GM12878 (cell line): ENCODE measurements around the gene BNC2. TPM values are rescaled to one million over a fixed set of nuclear protein-coding genes. Genes with fewer than 3 reads are reported as not detected.

Experiments
- ATAC-seq: fragments of 200-7000 bp; cut with Tn5 transposase; 3 replicates; pipeline ENCODE4 v1.9.1; 2020; ENCODE audit warnings: mild to moderate bottlenecking, moderate library complexity
- BruUV-seq: library from RNA; stranded (reverse); fragments of 400-500 nt; replicated peaks from 2 replicates; lab custom pipeline; 2021; lab: Mats Ljungman, UMichigan
- CTCF ChIA-PET: fragments of 300-600 bp; sonication (Branson Sonifier 250); formaldehyde crosslinking; extraction: SDS; loops from one replicate; lab custom pipeline; 2021; ENCODE audit warnings: inconsistent platforms; lab: Yijun Ruan, JAX
- POLR2A ChIA-PET: fragments of 350-600 bp; formaldehyde crosslinking; extraction: SDS; loops from one replicate; lab custom pipeline; 2021; ENCODE audit warnings: inconsistent platforms; lab: Charles Lee
- RAD21 ChIA-PET: fragments of 300-600 bp; sonication (Branson Sonifier 250); formaldehyde crosslinking; loops from one replicate; lab custom pipeline; 2023; ENCODE audit warnings: antibody characterized with exemption; ENCODE audit not compliant: unreplicated experiment; lab: Charles Lee
- SMC1A ChIA-PET: fragments of 300-600 bp; sonication (Branson Sonifier 250); formaldehyde crosslinking; loops from one replicate; lab custom pipeline; 2023; ENCODE audit not compliant: unreplicated experiment, uncharacterized antibody; lab: Charles Lee
- DNase-seq: peaks from one replicate; pipeline ENCODE4 v3.0.0-alpha.2; 2011; ENCODE audit warnings: low read depth, low spot score
- FAIRE-seq: peaks from 3 replicates; lab custom pipeline; 2011; peaks lifted over from hg19 to GRCh38; lab: Jason Lieb, UNC
- H2AFZ ChIP-seq: 2 replicates; pipeline ENCODE4 v1.6.0; 2011; ENCODE audit warnings: low read depth, low read length, control low read depth; ENCODE audit not compliant: control insufficient read depth
- H3K27ac ChIP-seq: 2 replicates; pipeline ENCODE4 v1.5.1; 2011; ENCODE audit warnings: control low read depth; ENCODE audit not compliant: control insufficient read depth, insufficient read depth
- H3K27me3 ChIP-seq, 2 experiments: replicated peaks in 1 of 2; 2 replicates each; pipeline versions ENCODE4 v1.6.0 to v1.6.1; 2011; ENCODE audit warnings: low read length in 1 of 2; ENCODE audit not compliant: control insufficient read depth in 2 of 2, insufficient read depth in 2 of 2
- H3K36me3 ChIP-seq, 2 experiments: 2 replicates each; pipeline ENCODE4 v1.5.1; 2011; ENCODE audit warnings: low read length in 1 of 2; ENCODE audit not compliant: control insufficient read depth in 2 of 2, insufficient read depth in 2 of 2
- H3K4me1 ChIP-seq: 2 replicates; pipeline ENCODE4 v1.6.1; 2011; ENCODE audit warnings: mild to moderate bottlenecking, low read length, moderate library complexity, mixed read lengths; ENCODE audit not compliant: control insufficient read depth, insufficient read depth
- H3K4me2 ChIP-seq: 2 replicates; pipeline ENCODE4 v1.6.0; 2011; ENCODE audit warnings: control low read depth; ENCODE audit not compliant: control insufficient read depth, insufficient read depth
- H3K4me3 ChIP-seq: fragments of 200-600 bp; sonication (generic); 2 replicates; pipeline ENCODE4 v1.5.1; 2016
- H3K79me2 ChIP-seq: 2 replicates; pipeline ENCODE4 v1.6.0; 2011; ENCODE audit warnings: low read length; ENCODE audit not compliant: control insufficient read depth, insufficient read depth
- H3K9ac ChIP-seq: 2 replicates; pipeline ENCODE4 v1.8.0; 2011; ENCODE audit warnings: low read length, control low read depth, mixed read lengths; ENCODE audit not compliant: control insufficient read depth, insufficient read depth
- H3K9me3 ChIP-seq: replicated peaks from 3 replicates; pipeline ENCODE4 v1.5.1; 2011; ENCODE audit warnings: mild to moderate bottlenecking, low read length; ENCODE audit not compliant: control insufficient read depth, insufficient read depth
- H4K20me1 ChIP-seq: 2 replicates; pipeline ENCODE4 v1.6.0; 2011; ENCODE audit not compliant: control insufficient read depth, insufficient read depth
- CUX1 ChIP-seq: IDR thresholded peaks from 2 replicates; pipeline ENCODE4 v1.6.1; 2012; ENCODE audit warnings: improper control_type of control experiment, low read depth, low read length; ENCODE audit not compliant: insufficient replicate concordance
- FOXK2 ChIP-seq: fragments of 450-650 bp; IDR thresholded peaks from 2 replicates; pipeline ENCODE4 v1.6.1; 2017; ENCODE audit warnings: mild to moderate bottlenecking, moderate library complexity
- IRF4 ChIP-seq: IDR thresholded peaks from 2 replicates; pipeline ENCODE4 v1.6.1; 2011; ENCODE audit warnings: low read depth, low read length
- JUNB ChIP-seq: IDR thresholded peaks from 2 replicates; pipeline ENCODE4 v1.6.1; 2016; ENCODE audit warnings: antibody characterized with exemption, mild to moderate bottlenecking
- LARP7 ChIP-seq: fragments of 450-650 bp; IDR thresholded peaks from 2 replicates; pipeline ENCODE4 v1.6.1; 2017; ENCODE audit warnings: mild to moderate bottlenecking
- NBN ChIP-seq: fragments of 450-650 bp; IDR thresholded peaks from 2 replicates; pipeline ENCODE4 v1.6.1; 2016
- PBX3 ChIP-seq: IDR thresholded peaks from 2 replicates; pipeline ENCODE4 v1.6.1; 2011; ENCODE audit warnings: mild to moderate bottlenecking, low read depth, low read length, moderate library complexity; ENCODE audit not compliant: insufficient replicate concordance
- RAD21 ChIP-seq: IDR thresholded peaks from 2 replicates; pipeline ENCODE4 v1.6.1; 2011; ENCODE audit warnings: mild to moderate bottlenecking, low read depth, low read length, moderate library complexity; ENCODE audit not compliant: insufficient read depth
- RFX5 ChIP-seq: IDR thresholded peaks from 2 replicates; pipeline ENCODE4 v1.6.1; 2011; ENCODE audit warnings: low read depth, low read length, improper control_type of control experiment
- SIX5 ChIP-seq: IDR thresholded peaks from 2 replicates; pipeline ENCODE4 v1.6.1; 2011; ENCODE audit warnings: mild to moderate bottlenecking, low read depth, low read length, moderate library complexity; ENCODE audit not compliant: severe bottlenecking
- SMARCA5 ChIP-seq: fragments of 450-650 bp; IDR thresholded peaks from 2 replicates; pipeline ENCODE4 v1.6.1; 2017; ENCODE audit warnings: mild to moderate bottlenecking
- SPI1 ChIP-seq: IDR thresholded peaks from 2 replicates; pipeline ENCODE4 v1.6.1; 2011; ENCODE audit warnings: low read depth, mild to moderate bottlenecking, low read length, moderate library complexity, borderline replicate concordance; ENCODE audit not compliant: insufficient read depth
- SRF ChIP-seq, 2 experiments: IDR thresholded peaks; 2 replicates each; pipeline ENCODE4 v1.6.1; 2011; ENCODE audit warnings: low read depth in 2 of 2, low read length in 2 of 2, mild to moderate bottlenecking in 1 of 2, moderate library complexity in 1 of 2
- SUPT20H ChIP-seq: IDR thresholded peaks from 2 replicates; pipeline ENCODE4 v1.6.1; 2011; ENCODE audit warnings: low read depth, mild to moderate bottlenecking, low read length, moderate library complexity, borderline replicate concordance; ENCODE audit not compliant: control insufficient read depth
- TARDBP ChIP-seq: IDR thresholded peaks from 2 replicates; pipeline ENCODE4 v1.6.1; 2016; ENCODE audit warnings: borderline replicate concordance
- YBX1 ChIP-seq: fragments of 450-650 bp; IDR thresholded peaks from 2 replicates; pipeline ENCODE4 v1.6.1; 2016; ENCODE audit warnings: antibody characterized with exemption
- ZNF207 ChIP-seq: fragments of 450-650 bp; IDR thresholded peaks from 2 replicates; pipeline ENCODE4 v1.6.1; 2014; ENCODE audit warnings: antibody characterized with exemption, mild to moderate bottlenecking, borderline replicate concordance
- ZNF274 ChIP-seq: IDR thresholded peaks from one replicate; pipeline ENCODE4 v1.8.0; 2011; ENCODE audit not compliant: insufficient read length, insufficient read depth
- ZNF384 ChIP-seq: IDR thresholded peaks from 2 replicates; pipeline ENCODE4 v1.6.1; 2012; ENCODE audit warnings: low read depth, mild to moderate bottlenecking, low read length, improper control_type of control experiment, borderline replicate concordance
- ZZZ3 ChIP-seq: IDR thresholded peaks from 2 replicates; pipeline ENCODE4 v1.6.1; 2011; ENCODE audit warnings: low read depth; ENCODE audit not compliant: control insufficient read depth, insufficient read length
- WGBS: methylation state at CpG from one replicate; pipeline ENCODE4 v1.1.6; 2016; ENCODE audit warnings: low lambda C conversion rate; ENCODE audit not compliant: insufficient replicate concordance, insufficient coverage; ENCODE audit errors: missing lambda C conversion rate; 5-methylcytosine and 5-hydroxymethylcytosine counted together
- in situ Hi-C: fragments of 300-500 bp; cut with MboI; formaldehyde crosslinking; loops from 9 replicates; pipeline ENCODE4 v1.14.3; 2018; ENCODE audit warnings: mixed read lengths
- intact Hi-C: fragments of 100-400 bp; cut with micrococcal nuclease; formaldehyde crosslinking; loops from one replicate; pipeline ENCODE4 v1.14.2; 2022; ENCODE audit not compliant: unreplicated experiment
- polyA plus RNA-seq, 11 experiments: library from polyadenylated mRNA; depleted of rRNA in 4 of 11; unstranded in 6 of 11; stranded (reverse) in 5 of 11; fragments of >200 nt; fragmentation: Nextera tagmentation in 4 of 11; fragmentation: Illumina TruSeq in 1 of 11; extraction: Ambion mirVana in 4 of 11; extraction: Trizol in 1 of 11; gene quantifications; 1 replicate in 1 of 11; 2 replicates in 10 of 11; pipeline versions ENCODE4 v1.2.1 to v1.2.3, GENCODE V29; 2011 to 2016; ENCODE audit warnings: inconsistent platforms in 2 of 11, missing spikeins in 2 of 11, low read depth in 1 of 11
- total RNA-seq, 4 experiments: library from RNA; depleted of rRNA in 3 of 4; stranded (reverse); fragments of >200 nt in 3 of 4; fragmentation: Illumina TruSeq in 1 of 4; extraction: Trizol in 1 of 4; gene quantifications; 2 replicates each; pipeline versions ENCODE4 v1.2.1 to v1.2.3, GENCODE V29; 2013 to 2021

Gene BNC2
- total and polyA plus RNA-seq, 10 of the 15 experiments (the other 5 are each of a cell fraction or from before 2014, with no cell fraction given) = 0.05 to 14.5 (median 0.26) TPM

GRCh38 chr9:16654596-16655126 is 215.8 kb downstream of the BNC2 start:
- no TSS peak for BruUV-seq
- Histone ChIP-seq H3K27ac (no peak overlapping the region), H4K20me1 (no peaks in the 10 kb centered on the region), H3K4me1 (no peaks in the 10 kb centered on the region), H2AFZ (no peak overlapping the region), H3K79me2 (no peaks in the 10 kb centered on the region), H3K9me3 (no peaks in the 10 kb centered on the region; the same call in 2 of the 3 replicates), H3K4me3 (no peak overlapping the region), H3K4me2 (no peak overlapping the region), H3K36me3 (no peaks in the 10 kb centered on the region), H3K27me3 (no peaks in the 10 kb centered on the region), H3K9ac (no peak overlapping the region)
- intact Hi-C loops = loop anchor here (5.0 kb wide), 1 partner anchor 462 kb away; no protein-coding TSS in a partner anchor
- CTCF ChIA-PET = no interaction called here
- POLR2A ChIA-PET = no interaction called here
- DNase-seq (no peak), FAIRE-seq (no peak), ATAC-seq (no peak)
- RAD21 ChIA-PET = no interaction called here
- SMC1A ChIA-PET = no interaction called here
- in situ Hi-C loops = no loop called here
- 0% methylated on average over 3 of the region's 3 CpGs for WGBS
- TF ChIP-seq NBN = no peak
- no peak for TF ChIP-seq LARP7
- no peak for TF ChIP-seq RAD21
- TF ChIP-seq SPI1 = no peak
- TF ChIP-seq ZNF207 = no peak
- no peak for TF ChIP-seq ZNF274
- no peak for TF ChIP-seq FOXK2
- TF ChIP-seq IRF4 = no peak
- no peak for TF ChIP-seq CUX1
- no peak for TF ChIP-seq PBX3
- TF ChIP-seq TARDBP = no peak
- TF ChIP-seq ZNF384 = no peak
- no peak for TF ChIP-seq JUNB
- TF ChIP-seq RFX5 = no peak
- no peak for TF ChIP-seq ZZZ3
- no peak for TF ChIP-seq SUPT20H
- TF ChIP-seq SIX5 = no peak
- no peak for TF ChIP-seq SMARCA5
- TF ChIP-seq YBX1 = no peak
- no peak for TF ChIP-seq SRF (IDR thresholded peaks at IDR 0.05; ENCODE audit: low read depth in 2 of 2, low read length in 2 of 2)
